ENCODE data around the gene OLIG2.

OLIG2 gene

GRCh38 chr21:33033961-33034413 is 8.3 kb downstream of the OLIG2 start:
- no peak for DNase-seq

- DNase-seq: no peak
Observed at GRCh38 chr21:33035147-33035546, 9.4 kb downstream of the OLIG2 start.

GRCh38 chr21:33036430-33037162 is 10.9 kb downstream of the OLIG2 start:
- no peak for DNase-seq

GRCh38 chr21:33037501-33037900 is 11.8 kb downstream of the OLIG2 start:
- DNase-seq: no peak

- DNase-seq: no peak
Observed at GRCh38 chr21:33039536-33039935, 13.8 kb downstream of the OLIG2 start.

- no peak for DNase-seq
Observed at GRCh38 chr21:33040215-33040614, 14.5 kb downstream of the OLIG2 start.

GRCh38 chr21:33041981-33042380 is 16.2 kb downstream of the OLIG2 start:
- no peak for DNase-seq

- DNase-seq: no peak
Observed at GRCh38 chr21:33042812-33043211, 17.1 kb downstream of the OLIG2 start.

GRCh38 chr21:33046455-33046854 is 20.7 kb downstream of the OLIG2 start:
- DNase-seq: no peak

- no peak for DNase-seq
Observed at GRCh38 chr21:33047231-33047630, 21.5 kb downstream of the OLIG2 start.

- no peak for DNase-seq
Observed at GRCh38 chr21:33051925-33052324, 26.2 kb downstream of the OLIG2 start.

- DNase-seq: no peak
Observed at GRCh38 chr21:33053951-33054350, 28.2 kb downstream of the OLIG2 start.

- DNase-seq: no peak
Observed at GRCh38 chr21:33055991-33056390, 30.3 kb downstream of the OLIG2 start.

GRCh38 chr21:33057385-33057940 is 31.7 kb downstream of the OLIG2 start:
- no peak for DNase-seq

- DNase-seq: no peak
Observed at GRCh38 chr21:33058527-33058926, 32.8 kb downstream of the OLIG2 start.

GRCh38 chr21:33058957-33059356 is 33.2 kb downstream of the OLIG2 start:
- no peak for DNase-seq

- no peak for DNase-seq
Observed at GRCh38 chr21:33059380-33059841, 33.7 kb downstream of the OLIG2 start.

GRCh38 chr21:33061233-33061632 is 35.5 kb downstream of the OLIG2 start:
- DNase-seq: no peak

- no peak for DNase-seq
Observed at GRCh38 chr21:33063375-33063883, 37.7 kb downstream of the OLIG2 start.

- DNase-seq: no peak
Observed at GRCh38 chr21:33063907-33064622, 38.3 kb downstream of the OLIG2 start.

- DNase-seq: no peak
Observed at GRCh38 chr21:33064623-33065390, 39.1 kb downstream of the OLIG2 start.

- no peak for DNase-seq
Observed at GRCh38 chr21:33067043-33067442, 41.3 kb downstream of the OLIG2 start.

GRCh38 chr21:33067457-33067856 is 41.7 kb downstream of the OLIG2 start:
- no peak for DNase-seq
